Natural killer cell (primary cell): ENCODE data around the gene CHRD. TPM values are rescaled to one million over a fixed set of nuclear protein-coding genes. Genes with fewer than 3 reads are reported as not detected.

Experiments
- ATAC-seq, 3 donors: fragments of 150-1000 bp in 2 of 3; fragments of 200-7000 bp in 1 of 3; cut with Tn5 transposase; 1 replicate in 1 of 3; 2 replicates in 2 of 3; pipeline ENCODE4 v1.10.0; 2021; ENCODE audit warnings: mild to moderate bottlenecking in 2 of 3, moderate library complexity in 2 of 3
- DNase-seq, 2 donors: peaks; one replicate each; pipeline versions ENCODE4 v3.0.0 to v3.0.0-alpha.2; 2013 to 2021; ENCODE audit warnings: mixed read lengths in 1 of 2
- H3K27ac ChIP-seq: one replicate; pipeline ENCODE4 v1.5.1; 2013; ENCODE audit warnings: mild to moderate bottlenecking, low read length
- H3K27me3 ChIP-seq: one replicate; pipeline ENCODE4 v1.6.1; 2013; ENCODE audit warnings: low read length; ENCODE audit not compliant: control insufficient read depth, insufficient read depth
- H3K36me3 ChIP-seq: one replicate; pipeline ENCODE4 v1.6.1; 2013; ENCODE audit warnings: low read length; ENCODE audit not compliant: control insufficient read depth, insufficient read depth
- H3K4me1 ChIP-seq: one replicate; pipeline ENCODE4 v1.6.1; 2013; ENCODE audit warnings: low read length; ENCODE audit not compliant: control insufficient read depth, insufficient read depth
- H3K4me3 ChIP-seq: one replicate; pipeline ENCODE4 v1.5.1; 2013; ENCODE audit warnings: low read length
- H3K9me3 ChIP-seq: one replicate; pipeline ENCODE4 v1.6.1; 2013; ENCODE audit warnings: low read length; ENCODE audit not compliant: control insufficient read depth, insufficient read depth
- H3K27ac Mint-ChIP-seq, 2 donors: one replicate each; pipeline ENCODE4 v1.8.0; 2022; ENCODE audit warnings: mild to moderate bottlenecking in 2 of 2, mixed read lengths in 2 of 2, moderate library complexity in 1 of 2
- H3K27me3 Mint-ChIP-seq, 2 donors: one replicate each; pipeline ENCODE4 v1.8.0; 2022; ENCODE audit warnings: low read depth in 2 of 2, mixed read lengths in 2 of 2
- H3K36me3 Mint-ChIP-seq: one replicate; pipeline ENCODE4 v1.8.0; 2022; ENCODE audit warnings: mixed read lengths
- H3K4me1 Mint-ChIP-seq, 2 donors: one replicate each; pipeline ENCODE4 v1.8.0; 2022; ENCODE audit warnings: mixed read lengths in 2 of 2
- H3K4me3 Mint-ChIP-seq: one replicate; pipeline ENCODE4 v1.8.0; 2022; ENCODE audit warnings: mild to moderate bottlenecking, moderate library complexity, mixed read lengths
- H3K9me3 Mint-ChIP-seq, 2 donors: one replicate each; pipeline ENCODE4 v1.8.0; 2022; ENCODE audit warnings: mixed read lengths in 2 of 2
- CTCF ChIP-seq: fragments of 200-600 bp; IDR thresholded peaks from one replicate; pipeline ENCODE4 v1.8.0; 2022; ENCODE audit warnings: antibody characterized with exemption
- WGBS: methylation state at CpG from one replicate; pipeline ENCODE4 v1.1.7; 2013; ENCODE audit warnings: missing lambda C conversion rate; ENCODE audit not compliant: insufficient coverage; 5-methylcytosine and 5-hydroxymethylcytosine counted together
- intact Hi-C: fragments of 100-400 bp; cut with micrococcal nuclease; formaldehyde crosslinking; loops from one replicate; pipeline ENCODE4 v1.14.2; 2022
- total RNA-seq, 4 donors: library from RNA; stranded (reverse); fragments of 120-200 nt in 1 of 4; gene quantifications; one replicate each; pipeline versions ENCODE4 v1.2.3 to v1.2.4, GENCODE V29; 2013 to 2022

CHRD gene
- total RNA-seq, 3 donors from 2014 or later (not counting 1 experiment from before 2014, with no cell fraction given), result 0.78 TPM; not detected in 2

- ATAC-seq (no peak), DNase-seq (no peak)
- intact Hi-C loops, result no loop called here
- Histone ChIP-seq H3K4me1 (no peaks in the 10 kb centered on the region), H3K27me3 (no peaks in the 10 kb centered on the region), H3K9me3 (no peaks in the 10 kb centered on the region), H3K4me3 (no peak overlapping the region), H3K27ac (no peak overlapping the region), H3K36me3 (peaks cover 11% of the 10 kb centered on the region)
- H3K27ac Mint-ChIP-seq, result no peak overlapping the region
- H3K4me1 Mint-ChIP-seq, result peaks cover 0 to 5% of the 10 kb centered on the region in 2 donors
- TF ChIP-seq CTCF, result no peak
- 89% methylated on average over 5 of the region's 5 CpGs for WGBS
- H3K9me3 Mint-ChIP-seq, result no peaks in the 10 kb centered on the region
- H3K4me3 Mint-ChIP-seq, result no peak overlapping the region
- H3K27me3 Mint-ChIP-seq, result peaks cover 32% of the 10 kb centered on the region in 2 donors
- H3K36me3 Mint-ChIP-seq, result no peaks in the 10 kb centered on the region
Observed at GRCh38 chr3:184372911-184373310, 6.9 kb upstream of the CHRD start.

- ATAC-seq, result no peak
- H3K36me3 Mint-ChIP-seq, result no peaks in the 10 kb centered on the region
- H3K36me3 ChIP-seq, result peaks cover 6% of the 10 kb centered on the region
- intact Hi-C loops, result no loop called here
- no peaks in the 10 kb centered on the region for H3K4me1 ChIP-seq
- H3K27ac Mint-ChIP-seq, result no peak overlapping the region
- DNase-seq, result no peak
- no peak overlapping the region for H3K4me3 Mint-ChIP-seq
- WGBS, result 87% methylated on average over 6 of the region's 6 CpGs
- peaks cover 37% of the 10 kb centered on the region in 2 donors for H3K27me3 Mint-ChIP-seq
- no peaks in the 10 kb centered on the region for H3K9me3 Mint-ChIP-seq
- peaks cover 0 to 5% of the 10 kb centered on the region in 2 donors for H3K4me1 Mint-ChIP-seq
- no peak overlapping the region for H3K4me3 ChIP-seq
- no peaks in the 10 kb centered on the region for H3K27me3 ChIP-seq
- TF ChIP-seq CTCF, result no peak
- H3K27ac ChIP-seq, result no peak overlapping the region
- no peaks in the 10 kb centered on the region for H3K9me3 ChIP-seq
Observed at GRCh38 chr3:184373422-184373821, 6.4 kb upstream of the CHRD start.

- H3K4me3 ChIP-seq, result no peak overlapping the region
- ATAC-seq (no peak), DNase-seq (no peak)
- no peak overlapping the region for H3K4me3 Mint-ChIP-seq
- no peaks in the 10 kb centered on the region for H3K36me3 Mint-ChIP-seq
- WGBS, result 88% methylated on average over 12 of the region's 12 CpGs
- no peak overlapping the region for H3K27ac Mint-ChIP-seq
- no peak for TF ChIP-seq CTCF
- H3K36me3 ChIP-seq, result no peaks in the 10 kb centered on the region
- intact Hi-C loops, result no loop called here
- peaks cover 8% of the 10 kb centered on the region for H3K27me3 ChIP-seq
- H3K9me3 Mint-ChIP-seq, result no peaks in the 10 kb centered on the region
- H3K4me1 Mint-ChIP-seq, result peaks cover 0 to 18% of the 10 kb centered on the region in 2 donors
- H3K27me3 Mint-ChIP-seq, result peaks cover 47 to 52% of the 10 kb centered on the region in 2 donors
- no peaks in the 10 kb centered on the region for H3K9me3 ChIP-seq
- H3K27ac ChIP-seq, result no peak overlapping the region
- H3K4me1 ChIP-seq, result peaks cover 5% of the 10 kb centered on the region
Observed at GRCh38 chr3:184375747-184376461, 4.0 kb upstream of the CHRD start.

- no peak for DNase-seq
- H3K36me3 ChIP-seq, result no peaks in the 10 kb centered on the region
- H3K36me3 Mint-ChIP-seq, result no peaks in the 10 kb centered on the region
- no peak overlapping the region for H3K4me3 ChIP-seq
- H3K9me3 Mint-ChIP-seq, result no peaks in the 10 kb centered on the region
- intact Hi-C loops, result no loop called here
- peaks cover 47 to 66% of the 10 kb centered on the region in 2 donors for H3K27me3 Mint-ChIP-seq
- no peak overlapping the region for H3K4me3 Mint-ChIP-seq
- no peak for TF ChIP-seq CTCF
- WGBS, result 53% methylated on average over 5 of the region's 5 CpGs
- peaks cover 14% of the 10 kb centered on the region for H3K4me1 ChIP-seq
- no peak for ATAC-seq
- H3K27ac ChIP-seq, result no peak overlapping the region
- H3K4me1 Mint-ChIP-seq, result peaks cover 0 to 20% of the 10 kb centered on the region in 2 donors
- no peak overlapping the region for H3K27ac Mint-ChIP-seq
- peaks cover 18% of the 10 kb centered on the region for H3K27me3 ChIP-seq
- no peaks in the 10 kb centered on the region for H3K9me3 ChIP-seq
Observed at GRCh38 chr3:184377374-184377773, 2.5 kb upstream of the CHRD start.
